HEK293 (cell line): ENCODE results near the gene ZNF565.
"Not testable (repeated sequence)": the region's sequence is repeated elsewhere in the genome, so short reads cannot be mapped to it uniquely, and the experiment has no call there.

Experiments used
- CTCF ChIA-PET: fragments of 350-600 bp; formaldehyde crosslinking; extraction: SDS; loops from one replicate; lab custom pipeline; 2021; ENCODE audit warnings: antibody characterized with exemption; lab: Yijun Ruan, JAX
- POLR2A ChIA-PET: fragments of 300-600 bp; formaldehyde crosslinking; extraction: SDS; loops from one replicate; lab custom pipeline; 2020; ENCODE audit warnings: antibody characterized with exemption, inconsistent platforms; lab: Yijun Ruan, JAX
- H3K27ac ChIP-seq: fragments of 200-500 bp; sonication (Bioruptor generic); 2 replicates; pipeline ENCODE4 v1.5.1; 2014; ENCODE audit warnings: low read depth, low read length, control low read depth, inconsistent platforms; ENCODE audit errors: extremely low read depth
- H3K36me3 ChIP-seq, 2 experiments: fragments of 200-500 bp in 1 of 2; sonication (Bioruptor generic) in 1 of 2; 1 replicate in 1 of 2; 2 replicates in 1 of 2; pipeline ENCODE4 v1.5.1; 2014 to 2017; ENCODE audit warnings: inconsistent platforms in 2 of 2, low read length in 2 of 2; ENCODE audit not compliant: control insufficient read depth in 2 of 2, insufficient read depth in 1 of 2
- H3K4me1 ChIP-seq: fragments of 200-500 bp; sonication (Bioruptor generic); 2 replicates; pipeline ENCODE4 v1.5.1; 2014; ENCODE audit warnings: mild to moderate bottlenecking, low read length, inconsistent platforms; ENCODE audit not compliant: control insufficient read depth, insufficient read depth
- H3K4me3 ChIP-seq: 2 replicates; pipeline ENCODE4 v1.5.1; 2011; ENCODE audit warnings: low read depth, mild to moderate bottlenecking, control low read depth, low read length, moderate library complexity
- H3K9me3 ChIP-seq: fragments of 200-500 bp; sonication (Bioruptor generic); 2 replicates; pipeline ENCODE4 v1.5.1; 2014; ENCODE audit warnings: low read depth, low read length, inconsistent platforms; ENCODE audit not compliant: control insufficient read depth, insufficient read depth
- GLI4 ChIP-seq: fragments of 450-650 bp; formaldehyde crosslinking; IDR thresholded peaks from 2 replicates; pipeline ENCODE4 v1.5.1; 2016; ENCODE audit warnings: missing biosample characterization, missing genetic modification characterization
- KLF8 ChIP-seq: fragments of 450-650 bp; formaldehyde crosslinking; IDR thresholded peaks from 2 replicates; pipeline ENCODE4 v1.5.1; 2016; ENCODE audit warnings: missing biosample characterization, missing genetic modification characterization
- SALL2 ChIP-seq: fragments of 450-650 bp; formaldehyde crosslinking; IDR thresholded peaks from 2 replicates; pipeline ENCODE4 v1.5.0; 2017; ENCODE audit warnings: missing biosample characterization, mild to moderate bottlenecking, missing genetic modification characterization, borderline replicate concordance
- TCF7L2 ChIP-seq: IDR thresholded peaks from 2 replicates; pipeline ENCODE4 v1.6.1; 2011; ENCODE audit warnings: low read depth, mild to moderate bottlenecking, inconsistent platforms, low read length, moderate library complexity, borderline replicate concordance
- ZFP41 ChIP-seq: fragments of 450-650 bp; formaldehyde crosslinking; IDR thresholded peaks from 2 replicates; pipeline ENCODE4 v1.5.1; 2016; ENCODE audit warnings: missing biosample characterization, missing genetic modification characterization, borderline replicate concordance
- ZNF10 ChIP-seq: fragments of 450-650 bp; formaldehyde crosslinking; IDR thresholded peaks from 2 replicates; pipeline ENCODE4 v1.5.1; 2017; ENCODE audit warnings: missing biosample characterization, missing genetic modification characterization
- ZNF112 ChIP-seq: fragments of 450-650 bp; formaldehyde crosslinking; IDR thresholded peaks from 2 replicates; pipeline ENCODE4 v1.5.0; 2017; ENCODE audit warnings: missing biosample characterization, missing genetic modification characterization
- ZNF146 ChIP-seq: fragments of 450-650 bp; formaldehyde crosslinking; IDR thresholded peaks from 2 replicates; pipeline ENCODE4 v1.5.1; 2016; ENCODE audit warnings: missing biosample characterization, missing genetic modification characterization
- ZNF391 ChIP-seq: fragments of 450-650 bp; formaldehyde crosslinking; IDR thresholded peaks from 2 replicates; pipeline ENCODE4 v1.5.1; 2016; ENCODE audit warnings: low read depth, missing biosample characterization, missing genetic modification characterization, borderline replicate concordance
- ZNF404 ChIP-seq: fragments of 450-650 bp; formaldehyde crosslinking; IDR thresholded peaks from 2 replicates; pipeline ENCODE4 v1.5.1; 2017; ENCODE audit warnings: missing biosample characterization, missing genetic modification characterization
- ZNF521 ChIP-seq: fragments of 450-650 bp; formaldehyde crosslinking; IDR thresholded peaks from 2 replicates; pipeline ENCODE4 v1.5.1; 2017; ENCODE audit warnings: missing biosample characterization, mild to moderate bottlenecking, missing genetic modification characterization
- ZNF530 ChIP-seq: fragments of 450-650 bp; formaldehyde crosslinking; IDR thresholded peaks from 2 replicates; pipeline ENCODE4 v1.5.1; 2016; ENCODE audit warnings: low read depth, missing biosample characterization, missing genetic modification characterization
- ZNF555 ChIP-seq: fragments of 450-650 bp; formaldehyde crosslinking; conservative IDR thresholded peaks from 2 replicates; pipeline ENCODE4 v1.5.1; 2017; ENCODE audit warnings: missing biosample characterization, mild to moderate bottlenecking, missing genetic modification characterization, inconsistent platforms
- ZNF610 ChIP-seq: fragments of 450-650 bp; formaldehyde crosslinking; IDR thresholded peaks from 2 replicates; pipeline ENCODE4 v1.5.1; 2016; ENCODE audit warnings: missing biosample characterization, missing genetic modification characterization, borderline replicate concordance
- ZNF623 ChIP-seq: fragments of 450-650 bp; formaldehyde crosslinking; IDR thresholded peaks from 2 replicates; pipeline ENCODE4 v1.5.1; 2016; ENCODE audit warnings: missing biosample characterization, missing genetic modification characterization
- ZNF768 ChIP-seq: fragments of 450-650 bp; formaldehyde crosslinking; IDR thresholded peaks from 2 replicates; pipeline ENCODE4 v1.5.1; 2018; ENCODE audit warnings: missing biosample characterization, mild to moderate bottlenecking, missing genetic modification characterization
- TF ChIP-seq, protein P1 (sequence below): fragments of 450-650 bp; formaldehyde crosslinking; IDR thresholded peaks from 2 replicates; pipeline ENCODE4; 2016; ENCODE audit warnings: missing biosample characterization, missing genetic modification characterization
- TF ChIP-seq, protein P2 (sequence below): fragments of 450-650 bp; formaldehyde crosslinking; IDR thresholded peaks from 2 replicates; pipeline ENCODE4 v1.5.1; 2016; ENCODE audit warnings: missing biosample characterization, missing genetic modification characterization
- TF ChIP-seq, protein P3 (sequence below): fragments of 450-650 bp; formaldehyde crosslinking; IDR thresholded peaks from 2 replicates; pipeline ENCODE4 v1.5.1; 2017; ENCODE audit warnings: missing biosample characterization, missing genetic modification characterization
- TF ChIP-seq, protein P4 (sequence below): fragments of 450-650 bp; formaldehyde crosslinking; IDR thresholded peaks from 2 replicates; pipeline ENCODE4 v1.5.1; 2017; ENCODE audit warnings: missing biosample characterization, missing genetic modification characterization

The ZNF565 gene

DNA sequence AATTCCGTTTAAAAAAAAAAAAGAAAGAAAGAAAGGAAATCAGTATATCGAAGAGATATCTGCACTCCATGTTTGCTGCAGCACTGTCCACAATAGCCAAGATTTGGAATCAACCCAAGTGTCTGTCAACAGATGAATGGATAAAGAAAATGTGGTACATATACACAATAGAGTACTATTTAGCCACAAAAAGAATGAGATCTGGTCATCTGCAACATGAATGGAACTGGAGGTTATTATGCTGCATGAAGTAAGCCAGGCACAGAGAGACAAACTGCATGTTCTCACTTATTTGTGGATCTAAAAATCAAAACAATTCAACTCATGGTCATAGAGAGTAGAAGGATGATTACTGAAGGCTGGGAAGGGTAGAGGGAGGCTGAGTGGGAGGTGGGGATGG, 16.3 kb downstream of the ZNF565 start:
- POLR2A ChIA-PET = interaction anchor here (1.2 kb wide), 1 partner anchor 16 kb away, joined by 3 read pairs; the partner anchor contains the start of genes ZNF146 and ZNF565
- H3K4me1 ChIP-seq = no peaks in the 10 kb centered on the region
- TF ChIP-seq ZNF623 (tag by site-specific recombination) = no peak
- 0 out of 2 replicates have a peak, but pooled peaks have one; percentile 18 for TF ChIP-seq ZNF146 (tag by site-specific recombination)
- TF ChIP-seq, protein P1, sequence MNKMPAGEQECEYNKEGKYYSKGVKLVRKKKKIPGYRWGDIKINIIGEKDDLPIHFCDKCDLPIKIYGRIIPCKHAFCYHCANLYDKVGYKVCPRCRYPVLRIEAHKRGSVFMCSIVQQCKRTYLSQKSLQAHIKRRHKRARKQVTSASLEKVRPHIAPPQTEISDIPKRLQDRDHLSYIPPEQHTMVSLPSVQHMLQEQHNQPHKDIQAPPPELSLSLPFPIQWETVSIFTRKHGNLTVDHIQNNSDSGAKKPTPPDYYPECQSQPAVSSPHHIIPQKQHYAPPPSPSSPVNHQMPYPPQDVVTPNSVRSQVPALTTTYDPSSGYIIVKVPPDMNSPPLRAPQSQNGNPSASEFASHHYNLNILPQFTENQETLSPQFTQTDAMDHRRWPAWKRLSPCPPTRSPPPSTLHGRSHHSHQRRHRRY (tag by site-specific recombination) = no peak
- TF ChIP-seq ZNF768 (tag by site-specific recombination) = no peak
- TF ChIP-seq TCF7L2 = no peak
- TF ChIP-seq ZNF404 = no peak
- H3K36me3 ChIP-seq = peaks cover 12 to 33% of the 10 kb centered on the region in 2 experiments; a peak in 2 of 3 replicates
- H3K4me3 ChIP-seq = no peak overlapping the region
- CTCF ChIA-PET = no interaction called here
- no peaks in the 10 kb centered on the region for H3K9me3 ChIP-seq
- no peak overlapping the region for H3K27ac ChIP-seq

DNA sequence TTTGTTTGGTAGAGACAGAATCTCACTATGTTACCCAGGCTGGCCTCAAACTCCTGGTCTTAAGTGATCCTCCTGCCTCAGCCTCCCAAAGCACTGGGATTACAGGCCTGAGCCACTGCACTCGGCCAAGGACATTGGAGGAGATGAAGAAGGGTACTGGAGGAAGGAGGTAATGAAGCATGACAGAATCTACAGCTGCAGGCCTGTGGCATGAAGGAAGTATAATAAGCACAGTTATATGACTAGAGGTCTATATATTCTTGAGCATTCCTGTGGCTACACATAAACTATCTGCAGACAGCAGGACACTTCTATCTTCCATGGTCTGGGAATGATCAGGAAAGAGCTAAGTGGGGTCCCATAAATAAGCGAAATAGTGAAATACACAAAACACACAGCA, 18.2 kb downstream of the ZNF565 start:
- Histone ChIP-seq H3K4me3 (no peak overlapping the region), H3K4me1 (no peaks in the 10 kb centered on the region), H3K36me3 (peaks cover 16 to 45% of the 10 kb centered on the region in 2 experiments), H3K9me3 (no peaks in the 10 kb centered on the region), H3K27ac (no peak overlapping the region)
- CTCF ChIA-PET = no interaction called here
- TF ChIP-seq, protein P2, sequence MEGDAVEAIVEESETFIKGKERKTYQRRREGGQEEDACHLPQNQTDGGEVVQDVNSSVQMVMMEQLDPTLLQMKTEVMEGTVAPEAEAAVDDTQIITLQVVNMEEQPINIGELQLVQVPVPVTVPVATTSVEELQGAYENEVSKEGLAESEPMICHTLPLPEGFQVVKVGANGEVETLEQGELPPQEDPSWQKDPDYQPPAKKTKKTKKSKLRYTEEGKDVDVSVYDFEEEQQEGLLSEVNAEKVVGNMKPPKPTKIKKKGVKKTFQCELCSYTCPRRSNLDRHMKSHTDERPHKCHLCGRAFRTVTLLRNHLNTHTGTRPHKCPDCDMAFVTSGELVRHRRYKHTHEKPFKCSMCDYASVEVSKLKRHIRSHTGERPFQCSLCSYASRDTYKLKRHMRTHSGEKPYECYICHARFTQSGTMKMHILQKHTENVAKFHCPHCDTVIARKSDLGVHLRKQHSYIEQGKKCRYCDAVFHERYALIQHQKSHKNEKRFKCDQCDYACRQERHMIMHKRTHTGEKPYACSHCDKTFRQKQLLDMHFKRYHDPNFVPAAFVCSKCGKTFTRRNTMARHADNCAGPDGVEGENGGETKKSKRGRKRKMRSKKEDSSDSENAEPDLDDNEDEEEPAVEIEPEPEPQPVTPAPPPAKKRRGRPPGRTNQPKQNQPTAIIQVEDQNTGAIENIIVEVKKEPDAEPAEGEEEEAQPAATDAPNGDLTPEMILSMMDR = no peak
- TF ChIP-seq ZNF391 = no peak
- TF ChIP-seq ZNF521 (tag by site-specific recombination) = no peak
- TF ChIP-seq ZNF112 (tag by site-specific recombination) = no peak
- TF ChIP-seq, protein P3, sequence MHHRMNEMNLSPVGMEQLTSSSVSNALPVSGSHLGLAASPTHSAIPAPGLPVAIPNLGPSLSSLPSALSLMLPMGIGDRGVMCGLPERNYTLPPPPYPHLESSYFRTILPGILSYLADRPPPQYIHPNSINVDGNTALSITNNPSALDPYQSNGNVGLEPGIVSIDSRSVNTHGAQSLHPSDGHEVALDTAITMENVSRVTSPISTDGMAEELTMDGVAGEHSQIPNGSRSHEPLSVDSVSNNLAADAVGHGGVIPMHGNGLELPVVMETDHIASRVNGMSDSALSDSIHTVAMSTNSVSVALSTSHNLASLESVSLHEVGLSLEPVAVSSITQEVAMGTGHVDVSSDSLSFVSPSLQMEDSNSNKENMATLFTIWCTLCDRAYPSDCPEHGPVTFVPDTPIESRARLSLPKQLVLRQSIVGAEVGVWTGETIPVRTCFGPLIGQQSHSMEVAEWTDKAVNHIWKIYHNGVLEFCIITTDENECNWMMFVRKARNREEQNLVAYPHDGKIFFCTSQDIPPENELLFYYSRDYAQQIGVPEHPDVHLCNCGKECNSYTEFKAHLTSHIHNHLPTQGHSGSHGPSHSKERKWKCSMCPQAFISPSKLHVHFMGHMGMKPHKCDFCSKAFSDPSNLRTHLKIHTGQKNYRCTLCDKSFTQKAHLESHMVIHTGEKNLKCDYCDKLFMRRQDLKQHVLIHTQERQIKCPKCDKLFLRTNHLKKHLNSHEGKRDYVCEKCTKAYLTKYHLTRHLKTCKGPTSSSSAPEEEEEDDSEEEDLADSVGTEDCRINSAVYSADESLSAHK (tag by site-specific recombination) = no peak
- TF ChIP-seq SALL2 (tag by site-specific recombination) = no peak
- POLR2A ChIA-PET = interaction anchor here (0.6 to 1.2 kb wide), 2 partner anchors 18 to 767 kb away, joined by 3 to 4 read pairs; partner anchors contain the start of genes ZNF146 and ZNF565

DNA sequence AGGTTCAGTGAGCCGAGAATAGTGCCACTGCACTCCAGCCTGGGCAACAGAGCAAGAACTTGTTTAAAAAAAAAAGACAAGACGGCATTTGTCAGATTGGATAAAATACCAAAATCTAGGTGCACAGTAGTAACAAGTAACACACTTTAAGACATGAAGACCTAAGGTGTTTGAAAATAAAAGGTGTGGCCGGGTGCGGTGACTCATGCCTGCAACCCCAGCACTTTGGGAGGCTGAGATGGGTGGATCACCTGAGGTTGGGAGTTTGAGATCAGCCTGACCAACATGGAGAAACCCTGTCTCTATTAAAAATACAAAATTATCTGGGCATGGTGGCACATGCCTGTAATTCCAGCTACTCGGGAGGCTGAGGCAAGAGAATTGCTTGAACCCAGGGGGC, 27.7 kb downstream of the ZNF565 start:
- not testable (repeated sequence) for H3K9me3 ChIP-seq, H3K4me3 ChIP-seq, H3K27ac ChIP-seq, H3K4me1 ChIP-seq
- ChIA-PET CTCF (interaction anchor here (0.6 to 0.8 kb wide), 3 partner anchors 11 to 240 kb away, joined by 3 to 4 read pairs (median 3); no protein-coding TSS in a partner anchor), POLR2A (interaction anchor here (0.6 to 1.5 kb wide), 3 partner anchors 71 to 1062 kb away, joined by 3 to 6 read pairs (median 3); partner anchors contain the start of genes POLR2I and TBCB)
- H3K36me3 ChIP-seq = peaks cover 14 to 42% of the 10 kb centered on the region in 2 experiments

DNA sequence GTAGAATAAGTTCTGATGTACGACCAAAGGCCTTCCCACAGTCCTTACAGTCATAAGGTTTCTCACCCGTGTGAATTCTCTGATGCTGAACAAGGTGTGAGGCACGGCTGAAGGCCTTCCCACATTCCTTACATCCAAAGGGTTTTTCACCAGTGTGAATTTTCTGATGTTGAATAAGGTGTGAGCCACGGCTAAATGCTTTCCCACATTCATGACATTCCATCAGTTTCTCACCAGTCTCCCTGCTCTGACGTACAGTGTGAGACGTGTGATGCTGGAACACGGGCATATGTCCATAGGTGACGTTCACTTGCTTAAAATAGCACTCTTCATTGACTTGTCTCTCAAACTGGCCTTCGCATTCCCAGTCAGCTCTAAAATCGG, 31.2 kb downstream of the ZNF565 start:
- Histone ChIP-seq H3K36me3 (peaks cover 14 to 34% of the 10 kb centered on the region in 2 experiments), H3K4me3 (no peak overlapping the region), H3K9me3 (peaks cover 2% of the 10 kb centered on the region), H3K27ac (no peak overlapping the region), H3K4me1 (no peaks in the 10 kb centered on the region)
- CTCF ChIA-PET = interaction anchor here (0.9 to 1.3 kb wide), 2 partner anchors 55 to 885 kb away, joined by 3 read pairs; no protein-coding TSS in a partner anchor
- POLR2A ChIA-PET = no interaction called here
- TF ChIP-seq, protein P4, sequence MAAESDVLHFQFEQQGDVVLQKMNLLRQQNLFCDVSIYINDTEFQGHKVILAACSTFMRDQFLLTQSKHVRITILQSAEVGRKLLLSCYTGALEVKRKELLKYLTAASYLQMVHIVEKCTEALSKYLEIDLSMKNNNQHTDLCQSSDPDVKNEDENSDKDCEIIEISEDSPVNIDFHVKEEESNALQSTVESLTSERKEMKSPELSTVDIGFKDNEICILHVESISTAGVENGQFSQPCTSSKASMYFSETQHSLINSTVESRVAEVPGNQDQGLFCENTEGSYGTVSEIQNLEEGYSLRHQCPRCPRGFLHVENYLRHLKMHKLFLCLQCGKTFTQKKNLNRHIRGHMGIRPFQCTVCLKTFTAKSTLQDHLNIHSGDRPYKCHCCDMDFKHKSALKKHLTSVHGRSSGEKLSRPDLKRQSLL = no peak
- no peak for TF ChIP-seq ZNF530
- TF ChIP-seq KLF8 = no peak
- TF ChIP-seq GLI4 (tag by site-specific recombination) = no peak
- no peak for TF ChIP-seq ZFP41
- no peak for TF ChIP-seq ZNF610
- no peak for TF ChIP-seq ZNF10
- no peak for TF ChIP-seq ZNF555
